ENCODE measurements around the gene CABP2. TPM values are rescaled to one million over a fixed set of nuclear protein-coding genes. Genes with fewer than 3 reads are reported as not detected.
A peak's percentile ranks its signal among the peaks of the same experiment; 100 is the strongest.
"Not testable (repeated sequence)": the region's sequence is repeated elsewhere in the genome, so short reads cannot be mapped to it uniquely, and the experiment has no call there.

Gene CABP2
- total RNA-seq, 1 donor, result not detected

- no peak for TF ChIP-seq CTCF (IDR thresholded peaks at IDR 0.05; ENCODE audit: insufficient read depth, low read length)
- no peak overlapping the region for H3K4me3 ChIP-seq (ENCODE audit: low read depth, low read length)
- DNase-seq (ENCODE audit: low read depth), result no peak
Measured at GRCh38 chr11:67484847-67485311, 38.4 kb downstream of the CABP2 start.

- H3K4me3 ChIP-seq (ENCODE audit: low read depth, low read length), result peak overlapping the region; percentile 80
- TF ChIP-seq CTCF (IDR thresholded peaks at IDR 0.05; ENCODE audit: insufficient read depth, low read length), result no peak
- no peak for DNase-seq (ENCODE audit: low read depth)
Measured at GRCh38 chr11:67483831-67484665, 39.2 kb downstream of the CABP2 start.

- TF ChIP-seq CTCF (IDR thresholded peaks at IDR 0.05; ENCODE audit: insufficient read depth, low read length), result peak; percentile 44
- DNase-seq (ENCODE audit: low read depth), result peak; percentile 98
- peak within 1 kb of the TSS; percentile 80 for H3K4me3 ChIP-seq (ENCODE audit: low read depth, low read length)
Measured at GRCh38 chr11:67482827-67483798, 40.1 kb downstream of the CABP2 start, which contains the start of gene AIP. TSS of gene AIP (plus strand) at chr11:67483026. CDS start at chr11:67483159, 133 bp downstream.

- no peak for TF ChIP-seq CTCF (IDR thresholded peaks at IDR 0.05; ENCODE audit: insufficient read depth, low read length)
- peak overlapping the region; percentile 80 for H3K4me3 ChIP-seq (ENCODE audit: low read depth, low read length)
- DNase-seq (ENCODE audit: low read depth), result no peak
Measured at GRCh38 chr11:67482275-67482826, 40.9 kb downstream of the CABP2 start.

GRCh38 chr11:67477344-67478050 is 45.7 kb downstream of the CABP2 start:
- not testable (repeated sequence) for H3K4me3 ChIP-seq (ENCODE audit: low read depth, low read length); DNase-seq (ENCODE audit: low read depth)

GRCh38 chr11:67476692-67477091 is 46.6 kb downstream of the CABP2 start:
- not testable (repeated sequence) for DNase-seq (ENCODE audit: low read depth); H3K4me3 ChIP-seq (ENCODE audit: low read depth, low read length)

GRCh38 chr11:67472882-67473281 is 50.4 kb downstream of the CABP2 start:
- no peak for TF ChIP-seq CTCF (IDR thresholded peaks at IDR 0.05; ENCODE audit: insufficient read depth, low read length)
- no peak for DNase-seq (ENCODE audit: low read depth)
- H3K4me3 ChIP-seq (ENCODE audit: low read depth, low read length), result no peak overlapping the region
